SHP77 treated with DMSO at 0.1 percent for 48 hours (cell line): ENCODE measurements around the gene SIAH3.

Experiments used
- DNase-seq: peaks from one replicate; lab custom pipeline; 2025; lab: John Stamatoyannopoulos, UW

SIAH3 gene

GRCh38 chr13:45820106-45820838, 31.3 kb downstream of the SIAH3 start:
- DNase-seq = no peak

GRCh38 chr13:45817833-45818232, 33.7 kb downstream of the SIAH3 start:
- no peak for DNase-seq

GRCh38 chr13:45816427-45816826, 35.1 kb downstream of the SIAH3 start:
- DNase-seq = no peak

GRCh38 chr13:45812695-45813372, 38.7 kb downstream of the SIAH3 start:
- DNase-seq = no peak

DNA sequence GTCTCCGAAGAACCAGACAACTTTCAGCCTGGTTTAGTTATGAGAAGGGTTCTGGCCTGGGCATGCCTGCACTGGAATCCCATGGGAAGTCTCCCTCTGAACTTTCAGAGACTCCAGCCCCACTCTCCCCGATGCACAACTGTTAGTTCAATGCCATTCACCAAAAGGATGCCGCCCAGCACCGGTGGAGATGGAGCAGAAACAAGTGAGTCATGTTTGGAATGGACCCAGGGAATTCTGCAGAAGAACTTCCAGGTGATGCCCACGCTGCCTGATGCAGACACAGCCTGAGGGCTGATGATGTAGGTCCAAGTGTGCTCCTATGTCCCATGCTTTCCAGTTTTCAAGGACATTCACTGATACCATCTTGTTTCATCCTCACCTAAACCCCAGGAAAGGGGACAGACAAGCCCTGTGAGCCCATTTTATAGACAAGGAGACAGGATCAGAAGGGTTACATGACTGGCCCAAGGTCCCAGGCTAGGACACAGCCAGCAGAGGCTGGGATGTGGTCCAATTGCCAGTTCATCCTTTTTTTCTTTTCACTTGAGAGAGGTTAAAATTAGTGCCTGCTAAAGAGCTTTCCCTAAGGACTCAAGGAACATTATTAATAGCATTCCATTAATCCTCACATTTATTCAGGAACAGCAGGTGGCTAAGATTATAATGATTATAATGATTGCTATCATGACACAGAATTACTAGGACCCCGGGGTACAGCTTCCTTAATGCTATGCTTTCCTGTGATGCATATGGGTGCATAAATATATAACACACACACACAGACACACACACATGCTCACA, 39.5 kb downstream of the SIAH3 start:
- DNase-seq = no peak

- no peak for DNase-seq
These were observed 41.7 kb downstream of the SIAH3 start for GRCh38 chr13:45809801-45810394.

- no peak for DNase-seq
These were observed 42.6 kb downstream of the SIAH3 start for GRCh38 chr13:45808925-45809324.

GRCh38 chr13:45807520-45808099, 43.9 kb downstream of the SIAH3 start:
- DNase-seq = no peak

DNA sequence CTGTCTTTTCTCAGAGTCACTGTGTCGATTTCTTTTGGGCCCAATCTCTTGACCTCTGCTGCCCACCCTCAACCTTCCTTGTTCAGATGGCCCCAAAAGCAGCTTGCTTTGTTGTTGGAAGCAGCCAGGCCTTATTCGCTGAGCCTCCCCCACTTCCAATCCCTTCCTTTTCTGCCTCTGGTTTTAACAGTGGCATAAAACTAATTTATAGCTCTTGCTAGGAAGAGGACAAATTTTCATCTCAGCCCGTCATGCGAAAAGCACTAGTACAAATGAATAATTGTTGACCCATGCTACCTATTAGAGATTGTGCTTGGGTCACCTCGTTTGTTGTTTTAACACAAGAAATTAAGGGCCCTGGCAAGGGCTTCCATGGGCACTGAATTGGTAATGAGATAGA, 51.1 kb downstream of the SIAH3 start:
- DNase-seq = no peak

- no peak for DNase-seq
These were observed 52.1 kb downstream of the SIAH3 start for GRCh38 chr13:45799451-45799850.

GRCh38 chr13:45798851-45799250, 52.7 kb downstream of the SIAH3 start:
- no peak for DNase-seq

DNA sequence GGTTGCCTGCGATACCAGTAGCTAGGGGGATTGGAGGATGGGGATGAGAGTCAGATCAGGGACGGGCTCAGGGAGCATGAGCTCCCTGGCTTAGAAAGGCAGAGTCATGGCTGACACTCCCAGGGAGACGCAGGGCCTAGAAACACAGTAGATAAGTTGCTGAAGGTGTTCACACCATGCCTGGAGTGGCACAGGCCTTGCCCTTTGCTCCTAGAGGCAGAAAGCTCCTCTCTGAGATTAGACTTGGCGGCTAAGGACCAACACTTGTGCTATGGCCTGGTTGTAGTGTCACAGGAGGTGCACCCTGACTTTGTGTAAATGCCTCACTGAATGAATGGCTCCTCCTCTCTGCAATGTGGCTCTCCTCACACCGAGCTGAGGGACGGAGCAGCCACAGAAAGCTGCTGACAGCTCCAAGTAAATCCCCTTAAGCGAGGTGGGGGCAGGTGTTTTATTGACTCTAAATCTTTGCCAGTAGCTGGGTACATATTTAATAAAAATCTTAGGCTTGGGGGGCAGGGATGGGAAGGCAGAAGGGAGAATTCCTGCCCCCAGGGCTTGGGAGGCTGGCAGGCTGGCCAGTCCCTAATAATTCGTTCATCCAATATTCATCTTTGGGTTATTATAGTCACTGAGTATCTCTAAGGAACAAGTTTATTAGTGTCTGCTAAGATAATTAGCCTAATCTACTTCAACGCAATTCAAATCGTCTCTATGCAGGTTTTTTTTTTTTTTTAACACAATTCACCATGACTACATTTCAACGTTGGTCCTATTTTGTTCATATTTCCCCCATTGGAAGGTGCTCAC, 54.9 kb downstream of the SIAH3 start:
- no peak for DNase-seq

GRCh38 chr13:45792827-45793303, 58.7 kb downstream of the SIAH3 start:
- no peak for DNase-seq

GRCh38 chr13:45788011-45788410, 63.5 kb downstream of the SIAH3 start:
- no peak for DNase-seq

- no peak for DNase-seq
These were observed 64.2 kb downstream of the SIAH3 start for GRCh38 chr13:45787346-45787745.

DNA sequence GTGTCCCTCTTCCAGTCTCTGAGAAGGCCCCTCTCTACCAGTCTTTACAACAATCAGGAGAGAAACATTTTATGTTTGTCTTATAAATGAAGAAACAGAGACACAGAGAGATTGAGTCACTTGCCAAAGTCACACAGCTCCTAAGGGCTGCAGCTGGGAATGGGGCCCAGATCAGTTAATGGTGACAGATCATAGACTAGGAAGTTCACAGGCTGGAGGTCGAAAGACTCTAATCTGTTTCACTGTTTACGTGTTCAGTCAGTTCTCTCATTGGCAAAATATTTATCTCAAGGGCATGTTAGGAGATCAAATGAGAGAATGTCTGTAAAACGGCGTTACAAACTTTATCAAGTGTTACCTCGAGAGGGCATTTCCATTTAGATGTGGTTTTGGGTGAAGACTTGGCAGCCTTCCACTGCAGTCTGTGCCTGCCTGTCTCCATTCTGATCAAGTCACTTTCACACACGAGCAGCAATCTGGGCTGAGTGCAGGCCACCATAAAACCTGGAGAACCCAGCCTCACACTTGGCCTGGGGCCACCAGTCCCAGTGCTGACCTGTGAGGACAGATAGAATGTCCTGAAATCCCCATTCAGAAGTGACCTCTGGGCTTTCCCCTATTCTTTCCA, 65.1 kb downstream of the SIAH3 start:
- no peak for DNase-seq

GRCh38 chr13:45784755-45785675, 66.5 kb downstream of the SIAH3 start:
- DNase-seq = no peak

DNA sequence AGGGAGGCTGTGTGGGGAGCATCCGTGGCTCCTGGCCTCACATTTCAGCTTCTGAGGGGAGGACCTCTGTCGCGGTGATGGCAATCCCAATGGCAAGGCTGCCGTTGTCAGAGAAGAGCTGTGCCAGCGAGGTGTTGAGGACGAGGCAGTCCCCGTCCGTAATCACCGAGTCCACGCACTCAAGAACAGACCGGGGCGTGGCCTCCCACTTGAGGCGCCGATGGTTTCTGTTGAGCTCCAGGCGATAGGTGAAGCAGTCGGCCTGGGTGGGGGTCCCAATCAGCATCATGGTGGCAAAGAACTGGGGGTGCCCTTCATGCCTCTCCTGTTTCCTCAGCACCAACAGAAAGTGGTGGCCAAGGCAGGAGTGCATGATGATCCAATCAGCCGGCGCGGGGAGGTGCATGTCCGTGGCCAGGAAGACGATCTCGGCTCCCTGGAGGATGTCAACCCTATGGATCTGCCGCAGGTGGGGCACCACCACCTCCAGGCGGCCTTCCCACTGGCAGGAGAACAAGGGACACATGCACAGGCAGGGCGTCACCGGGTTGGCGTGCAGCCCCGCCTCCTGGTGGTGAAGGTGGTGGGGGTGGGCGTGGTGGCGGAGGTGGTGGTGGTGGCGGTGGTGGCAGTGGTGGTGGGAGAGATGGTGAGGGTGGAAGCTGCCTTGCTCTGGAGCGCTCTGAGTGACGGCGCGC, 68.1 kb downstream of the SIAH3 start:
- no peak for DNase-seq
